H9 (cell line): Measurements from ENCODE around the gene FAM217B. TPM values are rescaled to one million over a fixed set of nuclear protein-coding genes. Genes with fewer than 3 reads are reported as not detected.

Experiments used
- DNase-seq: peaks from one replicate; pipeline ENCODE4 v3.0.0-alpha.2; 2017
- H2AFZ ChIP-seq: one replicate; pipeline ENCODE4 v1.6.1; 2013; ENCODE audit warnings: mild to moderate bottlenecking, low read length, control low read depth, moderate library complexity
- H2AK5ac ChIP-seq: 2 replicates; pipeline ENCODE4 v1.6.1; 2013; ENCODE audit warnings: low read length, control low read depth, mixed read lengths; ENCODE audit not compliant: insufficient read length
- H2BK120ac ChIP-seq: one replicate; pipeline ENCODE4 v1.6.1; 2013; ENCODE audit warnings: low read depth, mild to moderate bottlenecking, low read length, control low read depth, inconsistent platforms; ENCODE audit not compliant: poor library complexity, severe bottlenecking
- H2BK12ac ChIP-seq: 2 replicates; pipeline ENCODE4 v1.6.1; 2013; ENCODE audit warnings: low read length, control low read depth, mixed read lengths, low read depth; ENCODE audit not compliant: insufficient read length
- H2BK15ac ChIP-seq: 2 replicates; pipeline ENCODE4 v1.6.1; 2013; ENCODE audit warnings: low read depth, low read length, control low read depth
- H2BK20ac ChIP-seq: one replicate; pipeline ENCODE4 v1.6.1; 2013; ENCODE audit warnings: low read depth, mild to moderate bottlenecking, low read length, control low read depth, inconsistent platforms; ENCODE audit not compliant: poor library complexity, severe bottlenecking
- H2BK5ac ChIP-seq: 2 replicates; pipeline ENCODE4 v1.6.1; 2013; ENCODE audit warnings: low read length, control low read depth, mixed read lengths; ENCODE audit not compliant: insufficient read length
- H3K14ac ChIP-seq: 2 replicates; pipeline ENCODE4 v1.6.1; 2013; ENCODE audit warnings: low read length, control low read depth; ENCODE audit not compliant: insufficient read depth
- H3K18ac ChIP-seq: 2 replicates; pipeline ENCODE4 v1.6.1; 2013; ENCODE audit warnings: low read depth, mild to moderate bottlenecking, mixed read lengths, low read length, control low read depth; ENCODE audit not compliant: insufficient read length
- H3K23ac ChIP-seq: 2 replicates; pipeline ENCODE4 v1.6.1; 2013; ENCODE audit warnings: low read length, control low read depth, mixed read lengths, low read depth; ENCODE audit not compliant: insufficient read length
- H3K23me2 ChIP-seq: 2 replicates; pipeline ENCODE4 v1.6.1; 2013; ENCODE audit warnings: low read depth, mild to moderate bottlenecking, mixed read lengths, low read length, control low read depth; ENCODE audit not compliant: insufficient read length, poor library complexity, severe bottlenecking
- H3K27ac ChIP-seq: 2 replicates; pipeline ENCODE4 v1.5.1; 2013; ENCODE audit warnings: low read length, control low read depth, mixed read lengths, low read depth; ENCODE audit not compliant: insufficient read length
- H3K27me3 ChIP-seq: 2 replicates; pipeline ENCODE4 v1.6.1; 2013; ENCODE audit warnings: low read length, control low read depth, inconsistent platforms; ENCODE audit not compliant: insufficient read depth
- H3K4ac ChIP-seq: 2 replicates; pipeline ENCODE4 v1.6.1; 2013; ENCODE audit warnings: low read depth, mild to moderate bottlenecking, control low read depth, inconsistent platforms, low read length, moderate library complexity
- H3K4me1 ChIP-seq: 2 replicates; pipeline ENCODE4 v1.6.1; 2013; ENCODE audit warnings: low read length, control low read depth, inconsistent platforms; ENCODE audit not compliant: insufficient read depth
- H3K4me2 ChIP-seq: 2 replicates; pipeline ENCODE4 v1.6.1; 2013; ENCODE audit warnings: low read length, control low read depth, mixed read lengths; ENCODE audit not compliant: insufficient read length, insufficient read depth
- H3K56ac ChIP-seq: 2 replicates; pipeline ENCODE4 v1.6.1; 2013; ENCODE audit warnings: low read depth, mild to moderate bottlenecking, mixed read lengths, low read length, control low read depth; ENCODE audit not compliant: insufficient read length
- H3K79me1 ChIP-seq: 2 replicates; pipeline ENCODE4 v1.6.1; 2013; ENCODE audit warnings: low read depth, mild to moderate bottlenecking, moderate library complexity, low read length, control low read depth, inconsistent platforms; ENCODE audit not compliant: insufficient read depth, poor library complexity, severe bottlenecking
- H3K79me2 ChIP-seq: 2 replicates; pipeline ENCODE4 v1.6.1; 2013; ENCODE audit warnings: low read length, control low read depth, inconsistent platforms; ENCODE audit not compliant: insufficient read depth
- H3K9ac ChIP-seq: 2 replicates; pipeline ENCODE4 v1.6.1; 2013; ENCODE audit warnings: low read length, control low read depth, mixed read lengths; ENCODE audit not compliant: insufficient read length; ENCODE audit errors: extremely low read depth
- H3K9me3 ChIP-seq: one replicate; pipeline ENCODE4 v1.6.1; 2013; ENCODE audit warnings: low read depth, low read length, inconsistent platforms; ENCODE audit not compliant: control insufficient read depth
- H3T11ph ChIP-seq: one replicate; pipeline ENCODE4 v1.6.1; 2013; ENCODE audit warnings: mild to moderate bottlenecking, low read length, control low read depth, inconsistent platforms
- H4K20me1 ChIP-seq: one replicate; pipeline ENCODE4 v1.6.1; 2013; ENCODE audit not compliant: control insufficient read depth, insufficient read length, insufficient read depth
- H4K5ac ChIP-seq: 2 replicates; pipeline ENCODE4 v1.6.1; 2013; ENCODE audit warnings: low read depth, mild to moderate bottlenecking, mixed read lengths, low read length, control low read depth; ENCODE audit not compliant: insufficient read length
- H4K8ac ChIP-seq: replicated peaks from 2 replicates; pipeline ENCODE4 v1.6.1; 2013; ENCODE audit warnings: low read length, control low read depth, mixed read lengths, low read depth; ENCODE audit not compliant: insufficient read length
- H4K91ac ChIP-seq: 2 replicates; pipeline ENCODE4 v1.6.1; 2013; ENCODE audit warnings: low read depth, mild to moderate bottlenecking, moderate library complexity, mixed read lengths, low read length, control low read depth; ENCODE audit not compliant: insufficient read length
- H3K27ac Mint-ChIP-seq, 3 experiments: 2 replicates in 2 of 3; 3 replicates in 1 of 3; pipeline ENCODE4 v1.8.0; 2020 to 2021; ENCODE audit warnings: mixed read lengths in 3 of 3, mild to moderate bottlenecking in 1 of 3, moderate library complexity in 1 of 3
- H3K27me3 Mint-ChIP-seq: 2 replicates; pipeline ENCODE4 v1.8.0; 2021; ENCODE audit warnings: low read depth, mild to moderate bottlenecking, moderate library complexity, mixed read lengths
- H3K36me3 Mint-ChIP-seq, 3 experiments: 2 replicates in 2 of 3; 3 replicates in 1 of 3; pipeline ENCODE4 v1.8.0; 2020 to 2021; ENCODE audit warnings: low read depth in 3 of 3, mixed read lengths in 3 of 3; ENCODE audit not compliant: insufficient read depth in 1 of 3
- H3K4me1 Mint-ChIP-seq, 2 experiments: 2 replicates each; pipeline ENCODE4 v1.8.0; 2020; ENCODE audit warnings: mixed read lengths in 2 of 2
- H3K4me3 Mint-ChIP-seq, 2 experiments: 2 replicates in 1 of 2; 3 replicates in 1 of 2; pipeline ENCODE4 v1.8.0; 2020 to 2021; ENCODE audit warnings: mild to moderate bottlenecking in 2 of 2, mixed read lengths in 2 of 2, moderate library complexity in 1 of 2
- H3K9me3 Mint-ChIP-seq, 2 experiments: 2 replicates in 1 of 2; 3 replicates in 1 of 2; pipeline ENCODE4 v1.8.0; 2020; ENCODE audit warnings: mild to moderate bottlenecking in 2 of 2, mixed read lengths in 2 of 2, moderate library complexity in 1 of 2
- WGBS: extraction: QIAGEN DNeasy Blood & Tissue Kit; methylation state at CpG from one replicate; pipeline ENCODE4 v1.1.7; 2013; ENCODE audit warnings: missing lambda C conversion rate, low lambda C conversion rate, mixed read lengths; ENCODE audit not compliant: insufficient read length; ENCODE audit errors: extremely low coverage; 5-methylcytosine and 5-hydroxymethylcytosine counted together
- total RNA-seq: library from RNA; stranded (reverse); gene quantifications from 2 replicates; pipeline ENCODE4 v1.2.1, GENCODE V29; 2021
- TF ChIP-seq, protein P1 (sequence below): fragments of 200-600 bp; sonication (generic); conservative IDR thresholded peaks from 3 replicates; pipeline ENCODE4 v1.8.0; 2021; ENCODE audit warnings: antibody characterized with exemption, mild to moderate bottlenecking

The FAM217B gene
- total RNA-seq, 1 experiment from 2014 or later = 24.5 TPM

DNA sequence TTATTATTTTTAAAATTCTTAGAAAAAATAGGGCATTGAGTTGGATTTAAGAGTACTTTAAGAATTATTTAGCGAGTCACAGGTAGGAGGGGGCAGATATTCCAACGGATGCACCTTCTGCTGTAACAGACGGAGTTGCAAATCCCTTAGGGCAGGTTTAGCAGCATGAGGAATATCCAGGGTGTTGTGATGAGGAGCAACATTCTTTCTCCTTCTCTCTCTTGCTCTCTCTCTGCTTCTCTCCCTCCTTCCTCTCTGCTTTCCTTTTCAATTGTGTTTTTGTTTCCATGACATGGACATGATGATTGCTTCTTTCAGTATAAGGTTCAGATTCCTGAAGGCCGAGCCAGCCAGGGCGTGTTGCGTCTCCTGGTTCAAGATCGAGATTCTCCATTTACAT lies 46.9 kb downstream of the FAM217B start:
- Mint-ChIP-seq H3K27me3 (peaks cover 2% of the 10 kb centered on the region; the same call in 1 of the 2 replicates), H3K9me3 (no peaks in the 10 kb centered on the region; a peak in 1 of 5 replicates), H3K36me3 (peaks cover 0 to 2% (median 0%) of the 10 kb centered on the region in 3 experiments; a peak in 2 of 7 replicates), H3K27ac (peak overlapping the region in 1 of 3 experiments; percentile 49; a peak in 1 of 7 replicates), H3K4me1 (peaks cover 25 to 31% of the 10 kb centered on the region in 2 experiments), H3K4me3 (no peak overlapping the region)
- Histone ChIP-seq H3T11ph (no peak overlapping the region), H3K18ac (no peak overlapping the region), H2BK15ac (no peak overlapping the region), H3K14ac (no peak overlapping the region), H3K23me2 (no peaks in the 10 kb centered on the region), H2BK5ac (no peak overlapping the region), H3K27ac (no peak overlapping the region), H4K5ac (no peak overlapping the region), H3K4me1 (no peaks in the 10 kb centered on the region), H3K27me3 (no peaks in the 10 kb centered on the region; the same call in 1 of the 2 replicates), H3K4ac (no peak overlapping the region), H3K56ac (no peak overlapping the region), H2AFZ (no peak overlapping the region), H3K79me2 (no peaks in the 10 kb centered on the region), H3K9me3 (no peaks in the 10 kb centered on the region), H4K20me1 (no peaks in the 10 kb centered on the region), H2BK20ac (no peak overlapping the region), H3K79me1 (no peaks in the 10 kb centered on the region), H3K9ac (no peak overlapping the region), H4K8ac (no peak overlapping the region), H2BK120ac (no peak overlapping the region), H4K91ac (no peak overlapping the region), H3K4me2 (no peak overlapping the region), H3K23ac (no peak overlapping the region), H2BK12ac (no peak overlapping the region), H2AK5ac (no peak overlapping the region)
- TF ChIP-seq, protein P1, sequence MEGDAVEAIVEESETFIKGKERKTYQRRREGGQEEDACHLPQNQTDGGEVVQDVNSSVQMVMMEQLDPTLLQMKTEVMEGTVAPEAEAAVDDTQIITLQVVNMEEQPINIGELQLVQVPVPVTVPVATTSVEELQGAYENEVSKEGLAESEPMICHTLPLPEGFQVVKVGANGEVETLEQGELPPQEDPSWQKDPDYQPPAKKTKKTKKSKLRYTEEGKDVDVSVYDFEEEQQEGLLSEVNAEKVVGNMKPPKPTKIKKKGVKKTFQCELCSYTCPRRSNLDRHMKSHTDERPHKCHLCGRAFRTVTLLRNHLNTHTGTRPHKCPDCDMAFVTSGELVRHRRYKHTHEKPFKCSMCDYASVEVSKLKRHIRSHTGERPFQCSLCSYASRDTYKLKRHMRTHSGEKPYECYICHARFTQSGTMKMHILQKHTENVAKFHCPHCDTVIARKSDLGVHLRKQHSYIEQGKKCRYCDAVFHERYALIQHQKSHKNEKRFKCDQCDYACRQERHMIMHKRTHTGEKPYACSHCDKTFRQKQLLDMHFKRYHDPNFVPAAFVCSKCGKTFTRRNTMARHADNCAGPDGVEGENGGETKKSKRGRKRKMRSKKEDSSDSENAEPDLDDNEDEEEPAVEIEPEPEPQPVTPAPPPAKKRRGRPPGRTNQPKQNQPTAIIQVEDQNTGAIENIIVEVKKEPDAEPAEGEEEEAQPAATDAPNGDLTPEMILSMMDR = no peak
- no peak for DNase-seq
- WGBS = no CpG with 5 or more reads among the region's 7 CpGs
